ENCODE data around the gene ATF2.

DNA sequence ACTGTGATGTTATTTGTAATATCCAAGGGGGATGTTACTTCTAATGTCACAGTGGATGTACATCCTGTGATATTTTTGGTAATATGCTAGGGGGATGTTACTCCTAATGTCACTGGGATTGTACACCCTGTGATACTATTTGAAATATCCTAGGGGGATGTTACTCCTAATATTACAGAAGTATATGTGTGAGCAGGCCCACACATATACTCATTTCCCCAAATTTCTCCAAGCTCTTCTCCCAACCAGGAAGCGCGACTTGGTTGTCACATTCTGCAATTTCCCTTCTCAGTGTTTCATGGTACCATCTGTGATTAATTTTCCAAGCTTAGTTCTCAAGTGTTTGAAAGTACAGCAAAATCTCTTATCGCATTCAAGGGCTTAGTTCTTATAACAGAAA is 133.3 kb downstream of the ATF2 start:
- TF ChIP-seq CTCF (conservative IDR thresholded peaks at IDR 0.05 in 1 of 2, IDR thresholded peaks at IDR 0.05 in 1 of 2; ENCODE audit: low read depth in 1 of 2, low read length in 2 of 2), result no peak
- TF ChIP-seq EZH2 (IDR thresholded peaks at IDR 0.05; ENCODE audit: low read length, missing control alignments), result no peak
